ENCODE measurements around the gene SPACA9.

Gene SPACA9

GRCh38 chr9:132901858-132902831 lies 23.4 kb downstream of the SPACA9 start:
- H3K4me3 ChIP-seq (ENCODE audit: low read depth, low read length): no peak overlapping the region
- peak; percentile 91 for TF ChIP-seq CTCF (IDR thresholded peaks at IDR 0.05; ENCODE audit: low read depth, low read length, missing control alignments)
- peak; percentile 41 for DNase-seq (ENCODE audit: low read depth)

- DNase-seq (ENCODE audit: low read depth): no peak
- no peak for TF ChIP-seq CTCF (IDR thresholded peaks at IDR 0.05; ENCODE audit: low read depth, low read length, missing control alignments)
- no peak overlapping the region for H3K4me3 ChIP-seq (ENCODE audit: low read depth, low read length)
Observed at GRCh38 chr9:132903574-132904492, 25.1 kb downstream of the SPACA9 start.

- DNase-seq (ENCODE audit: low read depth): no peak
- no peak overlapping the region for H3K4me3 ChIP-seq (ENCODE audit: low read depth, low read length)
- no peak for TF ChIP-seq CTCF (IDR thresholded peaks at IDR 0.05; ENCODE audit: low read depth, low read length, missing control alignments)
Observed at GRCh38 chr9:132905726-132906125, 27.0 kb downstream of the SPACA9 start.

- no peak overlapping the region for H3K4me3 ChIP-seq (ENCODE audit: low read depth, low read length)
- TF ChIP-seq CTCF (IDR thresholded peaks at IDR 0.05; ENCODE audit: low read depth, low read length, missing control alignments): no peak
- no peak for DNase-seq (ENCODE audit: low read depth)
Observed at GRCh38 chr9:132908635-132909034, 29.9 kb downstream of the SPACA9 start.

- TF ChIP-seq CTCF (IDR thresholded peaks at IDR 0.05; ENCODE audit: low read depth, low read length, missing control alignments): no peak
- H3K4me3 ChIP-seq (ENCODE audit: low read depth, low read length): no peak overlapping the region
- no peak for DNase-seq (ENCODE audit: low read depth)
Observed at GRCh38 chr9:132909311-132909710, 30.6 kb downstream of the SPACA9 start.

GRCh38 chr9:132910376-132910775 lies 31.7 kb downstream of the SPACA9 start:
- DNase-seq (ENCODE audit: low read depth): no peak
- no peak for TF ChIP-seq CTCF (IDR thresholded peaks at IDR 0.05; ENCODE audit: low read depth, low read length, missing control alignments)
- no peak overlapping the region for H3K4me3 ChIP-seq (ENCODE audit: low read depth, low read length)

Measured in GM12864 (cell line).